ENCODE data around the gene PGBD5.

Gene PGBD5

DNA sequence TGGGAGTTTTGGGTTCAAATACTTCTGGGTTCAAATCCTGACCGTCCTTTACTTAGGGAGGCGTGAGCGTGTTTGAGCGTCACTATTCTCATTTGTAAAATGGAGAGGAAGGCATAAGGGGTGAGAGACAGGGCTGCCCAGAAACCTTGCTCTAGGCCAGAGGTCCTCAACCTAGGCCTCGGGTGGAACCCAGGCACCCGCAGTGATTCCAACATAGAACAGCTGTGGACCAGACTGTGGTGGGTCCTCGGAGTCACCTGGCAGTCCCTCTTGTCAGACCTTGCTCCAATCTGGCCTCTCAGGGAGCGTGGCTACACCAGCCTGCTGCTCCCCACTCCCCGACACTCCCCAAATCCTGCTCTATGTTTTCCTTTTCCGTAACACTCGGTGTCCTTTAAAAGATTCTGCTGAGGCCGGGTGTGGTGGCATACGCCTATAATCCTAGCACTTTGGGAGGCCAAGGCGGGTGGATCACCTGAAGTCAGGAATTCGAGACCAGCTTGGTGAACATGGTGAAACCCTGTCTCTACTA, 116.4 kb downstream of the PGBD5 start:
- TF ChIP-seq TOX (CRISPR knock-in tag; IDR thresholded peaks at IDR 0.05; ENCODE audit: borderline replicate concordance) (no peak), PPARA (CRISPR knock-in tag; IDR thresholded peaks at IDR 0.05; ENCODE audit: borderline replicate concordance) (no peak), ARNTL (CRISPR knock-in tag; IDR thresholded peaks at IDR 0.05; ENCODE audit: borderline replicate concordance, low read depth) (no peak), BACH2 (CRISPR knock-in tag; IDR thresholded peaks at IDR 0.05; ENCODE audit: borderline replicate concordance) (no peak), TCF4 (CRISPR knock-in tag; IDR thresholded peaks at IDR 0.05; ENCODE audit: borderline replicate concordance) (no peak), GLIS3 (CRISPR knock-in tag; IDR thresholded peaks at IDR 0.05) (no peak), OSR1 (CRISPR knock-in tag; IDR thresholded peaks at IDR 0.05) (no peak)
- TF ChIP-seq, protein P1, sequence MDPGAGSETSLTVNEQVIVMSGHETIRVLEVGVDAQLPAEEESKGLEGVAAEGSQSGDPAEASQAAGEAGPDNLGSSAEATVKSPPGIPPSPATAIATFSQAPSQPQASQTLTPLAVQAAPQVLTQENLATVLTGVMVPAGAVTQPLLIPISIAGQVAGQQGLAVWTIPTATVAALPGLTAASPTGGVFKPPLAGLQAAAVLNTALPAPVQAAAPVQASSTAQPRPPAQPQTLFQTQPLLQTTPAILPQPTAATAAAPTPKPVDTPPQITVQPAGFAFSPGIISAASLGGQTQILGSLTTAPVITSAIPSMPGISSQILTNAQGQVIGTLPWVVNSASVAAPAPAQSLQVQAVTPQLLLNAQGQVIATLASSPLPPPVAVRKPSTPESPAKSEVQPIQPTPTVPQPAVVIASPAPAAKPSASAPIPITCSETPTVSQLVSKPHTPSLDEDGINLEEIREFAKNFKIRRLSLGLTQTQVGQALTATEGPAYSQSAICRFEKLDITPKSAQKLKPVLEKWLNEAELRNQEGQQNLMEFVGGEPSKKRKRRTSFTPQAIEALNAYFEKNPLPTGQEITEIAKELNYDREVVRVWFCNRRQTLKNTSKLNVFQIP (CRISPR knock-in tag; IDR thresholded peaks at IDR 0.05; ENCODE audit: borderline replicate concordance, low read depth), result no peak
- TF ChIP-seq, protein P2, sequence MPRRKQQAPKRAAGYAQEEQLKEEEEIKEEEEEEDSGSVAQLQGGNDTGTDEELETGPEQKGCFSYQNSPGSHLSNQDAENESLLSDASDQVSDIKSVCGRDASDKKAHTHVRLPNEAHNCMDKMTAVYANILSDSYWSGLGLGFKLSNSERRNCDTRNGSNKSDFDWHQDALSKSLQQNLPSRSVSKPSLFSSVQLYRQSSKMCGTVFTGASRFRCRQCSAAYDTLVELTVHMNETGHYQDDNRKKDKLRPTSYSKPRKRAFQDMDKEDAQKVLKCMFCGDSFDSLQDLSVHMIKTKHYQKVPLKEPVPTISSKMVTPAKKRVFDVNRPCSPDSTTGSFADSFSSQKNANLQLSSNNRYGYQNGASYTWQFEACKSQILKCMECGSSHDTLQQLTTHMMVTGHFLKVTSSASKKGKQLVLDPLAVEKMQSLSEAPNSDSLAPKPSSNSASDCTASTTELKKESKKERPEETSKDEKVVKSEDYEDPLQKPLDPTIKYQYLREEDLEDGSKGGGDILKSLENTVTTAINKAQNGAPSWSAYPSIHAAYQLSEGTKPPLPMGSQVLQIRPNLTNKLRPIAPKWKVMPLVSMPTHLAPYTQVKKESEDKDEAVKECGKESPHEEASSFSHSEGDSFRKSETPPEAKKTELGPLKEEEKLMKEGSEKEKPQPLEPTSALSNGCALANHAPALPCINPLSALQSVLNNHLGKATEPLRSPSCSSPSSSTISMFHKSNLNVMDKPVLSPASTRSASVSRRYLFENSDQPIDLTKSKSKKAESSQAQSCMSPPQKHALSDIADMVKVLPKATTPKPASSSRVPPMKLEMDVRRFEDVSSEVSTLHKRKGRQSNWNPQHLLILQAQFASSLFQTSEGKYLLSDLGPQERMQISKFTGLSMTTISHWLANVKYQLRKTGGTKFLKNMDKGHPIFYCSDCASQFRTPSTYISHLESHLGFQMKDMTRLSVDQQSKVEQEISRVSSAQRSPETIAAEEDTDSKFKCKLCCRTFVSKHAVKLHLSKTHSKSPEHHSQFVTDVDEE (CRISPR knock-in tag; IDR thresholded peaks at IDR 0.05), result no peak
- TF ChIP-seq, protein P3, sequence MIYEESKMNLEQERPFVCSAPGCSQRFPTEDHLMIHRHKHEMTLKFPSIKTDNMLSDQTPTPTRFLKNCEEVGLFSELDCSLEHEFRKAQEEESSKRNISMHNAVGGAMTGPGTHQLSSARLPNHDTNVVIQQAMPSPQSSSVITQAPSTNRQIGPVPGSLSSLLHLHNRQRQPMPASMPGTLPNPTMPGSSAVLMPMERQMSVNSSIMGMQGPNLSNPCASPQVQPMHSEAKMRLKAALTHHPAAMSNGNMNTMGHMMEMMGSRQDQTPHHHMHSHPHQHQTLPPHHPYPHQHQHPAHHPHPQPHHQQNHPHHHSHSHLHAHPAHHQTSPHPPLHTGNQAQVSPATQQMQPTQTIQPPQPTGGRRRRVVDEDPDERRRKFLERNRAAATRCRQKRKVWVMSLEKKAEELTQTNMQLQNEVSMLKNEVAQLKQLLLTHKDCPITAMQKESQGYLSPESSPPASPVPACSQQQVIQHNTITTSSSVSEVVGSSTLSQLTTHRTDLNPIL (CRISPR knock-in tag; IDR thresholded peaks at IDR 0.05; ENCODE audit: low read depth), result no peak
- no peak for ATAC-seq

DNA sequence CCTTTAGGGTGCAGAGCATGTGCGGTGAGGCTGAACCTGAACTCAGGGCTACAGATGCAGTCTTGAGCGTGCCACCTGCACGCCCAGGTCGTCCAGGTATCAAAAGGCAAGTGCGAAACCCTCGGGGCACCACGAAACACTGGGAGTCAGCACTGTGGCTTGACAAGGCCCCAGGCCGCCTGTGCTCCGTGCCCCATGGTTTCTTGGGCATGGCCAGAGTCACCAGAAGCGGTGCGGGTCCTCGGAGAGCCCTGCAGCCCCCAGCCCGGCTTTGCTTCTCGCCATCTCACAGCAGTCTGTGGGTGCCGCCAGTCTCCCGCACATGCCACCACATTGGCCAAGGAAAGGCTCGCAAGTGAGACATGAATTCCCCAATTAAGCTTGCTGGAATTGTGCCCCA, 117.3 kb downstream of the PGBD5 start:
- no peak for ATAC-seq
- TF ChIP-seq, protein P4, sequence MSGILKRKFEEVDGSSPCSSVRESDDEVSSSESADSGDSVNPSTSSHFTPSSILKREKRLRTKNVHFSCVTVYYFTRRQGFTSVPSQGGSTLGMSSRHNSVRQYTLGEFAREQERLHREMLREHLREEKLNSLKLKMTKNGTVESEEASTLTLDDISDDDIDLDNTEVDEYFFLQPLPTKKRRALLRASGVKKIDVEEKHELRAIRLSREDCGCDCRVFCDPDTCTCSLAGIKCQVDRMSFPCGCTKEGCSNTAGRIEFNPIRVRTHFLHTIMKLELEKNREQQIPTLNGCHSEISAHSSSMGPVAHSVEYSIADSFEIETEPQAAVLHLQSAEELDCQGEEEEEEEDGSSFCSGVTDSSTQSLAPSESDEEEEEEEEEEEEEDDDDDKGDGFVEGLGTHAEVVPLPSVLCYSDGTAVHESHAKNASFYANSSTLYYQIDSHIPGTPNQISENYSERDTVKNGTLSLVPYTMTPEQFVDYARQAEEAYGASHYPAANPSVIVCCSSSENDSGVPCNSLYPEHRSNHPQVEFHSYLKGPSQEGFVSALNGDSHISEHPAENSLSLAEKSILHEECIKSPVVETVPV (CRISPR knock-in tag; IDR thresholded peaks at IDR 0.05), result no peak
- TF ChIP-seq SNAI2 (CRISPR knock-in tag; IDR thresholded peaks at IDR 0.05) (no peak), CSDC2 (CRISPR knock-in tag; IDR thresholded peaks at IDR 0.05) (no peak), ZNF8 (CRISPR knock-in tag; IDR thresholded peaks at IDR 0.05) (no peak), ZNF565 (CRISPR knock-in tag; conservative IDR thresholded peaks at IDR 0.05; ENCODE audit: low read depth) (no peak)
- TF ChIP-seq, protein P2 (CRISPR knock-in tag; IDR thresholded peaks at IDR 0.05), result no peak

DNA sequence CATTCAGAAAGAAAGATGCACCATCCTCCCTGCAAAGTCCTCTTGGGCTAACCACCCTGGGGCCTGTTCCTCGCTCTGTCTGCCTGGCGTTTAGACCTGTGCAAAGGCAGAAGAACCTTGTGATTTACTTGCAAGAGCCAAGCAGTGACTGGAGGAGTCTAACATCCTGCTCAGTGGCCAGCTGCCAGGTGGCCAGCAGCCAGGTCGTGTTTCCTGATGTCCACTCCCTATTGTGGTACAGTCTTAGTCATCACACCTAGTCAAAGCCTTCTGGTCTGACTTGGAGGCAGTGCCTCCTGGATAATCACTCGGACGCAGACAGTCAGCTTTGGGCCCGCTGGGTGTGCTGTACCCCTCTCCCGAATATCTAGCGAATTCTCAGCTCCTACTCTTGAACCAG, 118.1 kb downstream of the PGBD5 start:
- TF ChIP-seq, protein P3 (CRISPR knock-in tag; IDR thresholded peaks at IDR 0.05; ENCODE audit: low read depth), result no peak
- TF ChIP-seq TCF4 (CRISPR knock-in tag; IDR thresholded peaks at IDR 0.05; ENCODE audit: borderline replicate concordance), result no peak
- peak; percentile 59 for ATAC-seq

DNA sequence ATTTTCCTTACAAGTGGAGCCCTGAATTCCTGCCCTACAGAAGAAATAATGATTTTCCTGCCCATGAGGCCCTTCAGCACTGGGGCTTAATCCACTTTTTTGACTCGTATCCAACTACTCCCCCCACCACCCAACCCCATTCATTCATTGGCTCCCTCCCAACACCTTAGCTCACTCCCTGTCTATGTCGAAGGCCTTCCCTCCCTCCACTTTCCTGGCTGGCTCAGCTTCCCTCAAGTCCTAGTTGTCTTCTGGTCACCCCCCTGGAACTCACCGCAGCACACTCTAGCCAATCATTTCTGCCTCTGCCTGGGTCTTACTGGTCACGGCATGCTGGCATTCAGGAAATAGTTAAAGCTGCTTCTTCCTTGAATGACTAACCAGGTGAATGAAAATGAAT, 118.9 kb downstream of the PGBD5 start:
- ATAC-seq, result no peak
- TF ChIP-seq OSR1 (CRISPR knock-in tag; IDR thresholded peaks at IDR 0.05), result no peak
- TF ChIP-seq, protein P2 (CRISPR knock-in tag; IDR thresholded peaks at IDR 0.05), result no peak
- no peak for TF ChIP-seq ZNF565 (CRISPR knock-in tag; conservative IDR thresholded peaks at IDR 0.05; ENCODE audit: low read depth)
- TF ChIP-seq ARNTL (CRISPR knock-in tag; IDR thresholded peaks at IDR 0.05; ENCODE audit: borderline replicate concordance, low read depth), result no peak

Measured in SK-N-SH treated with all-trans-retinoic acid at 6 μM for 48 hours (cell line).